ENCODE data around the gene PEDS1. TPM values are rescaled to one million over a fixed set of nuclear protein-coding genes. Genes with fewer than 3 reads are reported as not detected.
"Not testable (repeated sequence)": the region's sequence is repeated elsewhere in the genome, so short reads cannot be mapped to it uniquely, and the experiment has no call there.

Gene PEDS1
- total and polyA plus RNA-seq, 2 of the 4 experiments (the other 2 are of a cell fraction): 24.0 to 59.9 TPM

- TF ChIP-seq RFX5 (IDR thresholded peaks at IDR 0.05; ENCODE audit: low read depth, low read length): no peak
These were observed 10.2 kb upstream of the PEDS1 start (continued) for GRCh38 chr20:50163570-50164317.

GRCh38 chr20:50161494-50161893 is 8.0 kb upstream of the PEDS1 start:
- ATAC-seq (ENCODE audit: low read depth); CTCF ChIA-PET; H2BK15ac ChIP-seq (ENCODE audit: low read depth, low read length): not testable (repeated sequence)

More at GRCh38 chr20:50161494-50161893, 8.0 kb upstream of the PEDS1 start:
- H2BK5ac ChIP-seq (ENCODE audit: low read depth, low read length, poor library complexity, severe bottlenecking); H3K9ac ChIP-seq (ENCODE audit: low read depth, low read length); H3K36me3 ChIP-seq (ENCODE audit: control insufficient read depth, insufficient read depth, low read length); H3K4me2 ChIP-seq (ENCODE audit: low read depth, low read length); H2BK120ac ChIP-seq (ENCODE audit: low read depth, low read length); POLR2A ChIA-PET (ENCODE audit: unreplicated experiment); H3K9me3 ChIP-seq (ENCODE audit: control insufficient read depth, insufficient read depth, low read length); H4K20me1 ChIP-seq (ENCODE audit: insufficient read depth, low read length); in situ Hi-C loops (cut with MboI; ENCODE audit: low sequenced_read_pairs); H3K27ac ChIP-seq (ENCODE audit: insufficient read depth, low read length); DNase-seq; intact Hi-C loops (cut with micrococcal nuclease); H4K91ac ChIP-seq (ENCODE audit: insufficient read depth, low read depth, low read length); H3K56ac ChIP-seq (ENCODE audit: extremely low read depth, insufficient read depth, low read length); H4K5ac ChIP-seq (ENCODE audit: low read depth, low read length); H3K27me3 ChIP-seq (ENCODE audit: control insufficient read depth, insufficient read depth, low read length); BruUV-seq (replicated peaks); H4K8ac ChIP-seq (ENCODE audit: low read depth in 2 of 2, low read length in 2 of 2); H3K4me1 ChIP-seq (ENCODE audit: control insufficient read depth, insufficient read depth, low read length); H3K23ac ChIP-seq (ENCODE audit: low read depth, low read length); H3K18ac ChIP-seq (ENCODE audit: low read depth, low read length); H2BK20ac ChIP-seq (ENCODE audit: low read depth, low read length); H3K4me3 ChIP-seq (ENCODE audit: insufficient read depth, low read depth, low read length); H2AFZ ChIP-seq (replicated peaks; ENCODE audit: low read length, poor library complexity); H2AK9ac ChIP-seq (replicated peaks; ENCODE audit: low read depth, low read length, poor library complexity); H3K14ac ChIP-seq (replicated peaks; ENCODE audit: low read depth, low read length); dilution Hi-C loops (cut with HindIII; ENCODE audit: low sequenced_read_pairs, unreplicated experiment); H3K4ac ChIP-seq (ENCODE audit: low read depth, low read length): not testable (repeated sequence)
- H2AK5ac ChIP-seq (ENCODE audit: low read depth, low read length): peak overlapping the region; percentile 75; the same call in 1 of the 2 replicates
- 83% methylated on average over 3 of the region's 7 CpGs; no CpG with 5 or more reads in 1 of the 2 experiments for WGBS, 2 experiments (ENCODE audit: extremely low coverage in 2 of 2, insufficient read length in 1 of 2)
- H3K79me1 ChIP-seq (ENCODE audit: low read depth in 1 of 2, low read length in 2 of 2): peaks cover 0 to 20% of the 10 kb centered on the region in 2 experiments; a peak in 1 of 4 replicates
- peaks cover 16% of the 10 kb centered on the region; the same call in 1 of the 2 replicates for H3K9me1 ChIP-seq (ENCODE audit: insufficient read depth, low read length)

All from IMR-90 (cell line).